ENCODE measurements around the gene G6PD. TPM values are rescaled to one million over a fixed set of nuclear protein-coding genes. Genes with fewer than 3 reads are reported as not detected.

Gene G6PD
- total RNA-seq, 1 experiment from 2014 or later, result 72.8 TPM

Other genes starting within 250 kb of the G6PD start
- 914 to 1,017 TPM (median 992 TPM) in 3 replicates for gene FLNA, start 172.2 kb downstream of the G6PD start, total RNA-seq (2021)
- gene EMD, start 167.6 kb downstream of the G6PD start, total RNA-seq (2021), result 69.8 to 78.3 TPM (median 72.7 TPM) in 3 replicates
- 2,241 to 2,474 TPM (median 2,438 TPM) in 3 replicates for gene RPL10, start 148.5 kb downstream of the G6PD start, total RNA-seq (2021)
- gene DNASE1L1, start 137.6 kb downstream of the G6PD start, total RNA-seq (2021), result 16.2 to 21.6 TPM (median 21.2 TPM) in 3 replicates
- 43.5 to 48.6 TPM (median 44.5 TPM) in 3 replicates for gene TAFAZZIN, start 135.3 kb downstream of the G6PD start, total RNA-seq (2021)
- gene ATP6AP1, start 118.2 kb downstream of the G6PD start, total RNA-seq (2021), result 43.9 to 46.0 TPM (median 44.8 TPM) in 3 replicates
- 106 to 108 TPM (median 108 TPM) in 3 replicates for gene GDI1, start 109.7 kb downstream of the G6PD start, total RNA-seq (2021)
- gene FAM50A, start 102.7 kb downstream of the G6PD start, total RNA-seq (2021), result 50.2 to 51.8 TPM (median 51.1 TPM) in 3 replicates
- 26.6 to 33.1 TPM (median 31.4 TPM) in 3 replicates for gene PLXNA3, start 88.6 kb downstream of the G6PD start, total RNA-seq (2021)
- gene LAGE3, start 67.6 kb downstream of the G6PD start, total RNA-seq (2021), result 46.1 to 52.1 TPM (median 50.2 TPM) in 3 replicates
- 34.0 to 34.7 TPM (median 34.1 TPM) in 3 replicates for gene UBL4A, start 60.2 kb downstream of the G6PD start, total RNA-seq (2021)
- 8.7 to 9.8 TPM (median 9.6 TPM) in 3 replicates for gene SLC10A3, start 56.2 kb downstream of the G6PD start, total RNA-seq (2021)
- gene FAM3A, start 30.6 kb downstream of the G6PD start, total RNA-seq (2021), result 23.5 to 26.5 TPM (median 25.0 TPM) in 3 replicates
- gene IKBKG, start 774 bp upstream of the G6PD start, total RNA-seq (2021), result 20.0 to 29.1 TPM (median 22.1 TPM) in 3 replicates
- gene CTAG1A, start 38.3 kb upstream of the G6PD start, total RNA-seq (2021), result not detected in 3 replicates
- gene CTAG1B, start 72.4 kb upstream of the G6PD start, total RNA-seq (2021), result not detected in 3 replicates
- gene CTAG2, start 106.7 kb upstream of the G6PD start, total RNA-seq (2021), result not detected in 3 replicates
- 0.66 to 1.0 TPM (median 0.72 TPM) in 3 replicates for gene GAB3, start 204.2 kb upstream of the G6PD start, total RNA-seq (2021)
- gene DKC1, start 216.0 kb upstream of the G6PD start, total RNA-seq (2021), result 108 to 123 TPM (median 112 TPM) in 3 replicates